HG03135 (cell line): ENCODE results near the gene LIF.

Experiments
- ATAC-seq: cut with Tn5 transposase; IDR thresholded peaks from one replicate; pipeline ENCODE4 v1.9.1; 2021; ENCODE audit warnings: mild to moderate bottlenecking, moderate library complexity; ENCODE audit not compliant: unreplicated experiment

The LIF gene

GRCh38 chr22:30195245-30196140 lies 51.1 kb downstream of the LIF start:
- no peak for ATAC-seq

- ATAC-seq, result no peak
Observed at GRCh38 chr22:30193031-30193775, 53.4 kb downstream of the LIF start.

GRCh38 chr22:30192427-30192826 lies 54.1 kb downstream of the LIF start:
- no peak for ATAC-seq

- ATAC-seq, result no peak
Observed at GRCh38 chr22:30191040-30191701, 55.4 kb downstream of the LIF start.

GRCh38 chr22:30190574-30190973 lies 56.0 kb downstream of the LIF start:
- ATAC-seq, result no peak
